SK-N-SH (cell line): ENCODE measurements around the gene PRPF6. TPM values are rescaled to one million over a fixed set of nuclear protein-coding genes. Genes with fewer than 3 reads are reported as not detected.

Experiments used
- CTCF ChIA-PET: fragments of 300-600, 350-600 bp; formaldehyde crosslinking; extraction: SDS; loops from one replicate; lab custom pipeline; 2021; lab: Yijun Ruan, JAX
- POLR2A ChIA-PET: fragments of 350-600 bp; sonication (Branson Sonifier 250); formaldehyde crosslinking; extraction: SDS; loops from one replicate; lab custom pipeline; 2020; ENCODE audit warnings: antibody characterized with exemption, inconsistent platforms; lab: Yijun Ruan, JAX
- DNase-seq: peaks from one replicate; pipeline ENCODE4 v3.0.0; 2012
- H2AFZ ChIP-seq: fragments of 200-600 bp; sonication (generic); 2 replicates; pipeline ENCODE4 v1.8.1; 2016; ENCODE audit warnings: antibody characterized with exemption, mild to moderate bottlenecking, low read depth
- H3F3A ChIP-seq: fragments of 200-600 bp; sonication (generic); replicated peaks from 2 replicates; pipeline ENCODE3; 2016; ENCODE audit warnings: antibody characterized with exemption, mild to moderate bottlenecking; ENCODE audit not compliant: insufficient read depth
- H3K27ac ChIP-seq, 2 experiments: fragments of 200-500 bp in 1 of 2; fragments of 200-600 bp in 1 of 2; sonication (Bioruptor generic) in 1 of 2; sonication (generic), shearing (Covaris generic) in 1 of 2; 2 replicates each; pipeline versions ENCODE4 v1.5.1 to v1.6.1; 2014 to 2016; ENCODE audit warnings: low read depth in 2 of 2, inconsistent platforms in 1 of 2, low read length in 1 of 2, mild to moderate bottlenecking in 1 of 2, mixed read lengths in 1 of 2
- H3K27me3 ChIP-seq: fragments of 200-600 bp; sonication (generic), shearing (Covaris generic); 2 replicates; pipeline ENCODE4 v1.6.1; 2016; ENCODE audit warnings: mixed run types; ENCODE audit not compliant: insufficient read depth
- H3K36me3 ChIP-seq, 2 experiments: fragments of 200-500 bp in 1 of 2; fragments of 200-600 bp in 1 of 2; sonication (Bioruptor generic) in 1 of 2; sonication (generic) in 1 of 2; replicated peaks in 1 of 2; 2 replicates each; pipeline versions ENCODE3 to v1.5.1; 2014 to 2016; ENCODE audit warnings: low read length in 1 of 2, mild to moderate bottlenecking in 1 of 2; ENCODE audit not compliant: insufficient read depth in 2 of 2, control insufficient read depth in 1 of 2
- H3K4me1 ChIP-seq, 2 experiments: fragments of 200-500 bp in 1 of 2; fragments of 200-600 bp in 1 of 2; sonication (Bioruptor generic) in 1 of 2; sonication (generic), shearing (Covaris generic) in 1 of 2; 2 replicates each; pipeline versions ENCODE4 v1.5.1 to v1.6.1; 2014 to 2016; ENCODE audit warnings: low read depth in 1 of 2, low read length in 1 of 2, mixed run types in 1 of 2; ENCODE audit not compliant: insufficient read depth in 2 of 2, control insufficient read depth in 1 of 2
- H3K4me2 ChIP-seq: fragments of 200-600 bp; sonication (generic), shearing (Covaris generic); 2 replicates; pipeline ENCODE4 v1.6.1; 2017; ENCODE audit warnings: mixed run types
- H3K4me3 ChIP-seq, 2 experiments: fragments of 200-500 bp in 1 of 2; fragments of 200-600 bp in 1 of 2; sonication (Bioruptor generic) in 1 of 2; sonication (generic), shearing (Covaris generic) in 1 of 2; 2 replicates each; pipeline versions ENCODE4 v1.5.1 to v1.8.1; 2014 to 2016; ENCODE audit warnings: low read depth in 2 of 2, inconsistent platforms in 1 of 2, low read length in 1 of 2, mild to moderate bottlenecking in 1 of 2, mixed read lengths in 1 of 2, moderate library complexity in 1 of 2
- H3K79me2 ChIP-seq: fragments of 200-600 bp; sonication (generic); 2 replicates; pipeline ENCODE4 v1.8.1; 2017; ENCODE audit warnings: mild to moderate bottlenecking; ENCODE audit not compliant: insufficient read depth
- H3K9ac ChIP-seq: fragments of 200-600 bp; sonication (generic); 2 replicates; pipeline ENCODE4 v1.6.1; 2017; ENCODE audit warnings: mixed run types
- H3K9me2 ChIP-seq: fragments of 200-600 bp; sonication (generic); 2 replicates; pipeline ENCODE4 v1.6.1; 2017; ENCODE audit warnings: mixed run types
- H3K9me3 ChIP-seq: fragments of 200-600 bp; sonication (generic); 2 replicates; pipeline ENCODE4 v1.6.1; 2017; ENCODE audit warnings: mixed run types, mild to moderate bottlenecking, moderate library complexity
- H4K20me1 ChIP-seq: fragments of 200-600 bp; sonication (generic); 2 replicates; pipeline ENCODE4 v1.6.1; 2017; ENCODE audit warnings: mild to moderate bottlenecking, mixed run types; ENCODE audit not compliant: insufficient read depth
- EP300 ChIP-seq, 2 experiments: IDR thresholded peaks; 2 replicates each; pipeline versions ENCODE4 v1.4.0 to v1.6.1; 2012; ENCODE audit warnings: borderline replicate concordance in 1 of 2, low read depth in 1 of 2, low read length in 1 of 2
- FOXJ3 ChIP-seq: sonication (generic); formaldehyde crosslinking; IDR thresholded peaks from 2 replicates; pipeline ENCODE4 v1.5.1; 2020; ENCODE audit warnings: mild to moderate bottlenecking, missing genetic modification reagents
- GATA2 ChIP-seq: sonication (generic); formaldehyde crosslinking; IDR thresholded peaks from 2 replicates; pipeline ENCODE4 v1.5.0; 2020; ENCODE audit warnings: mild to moderate bottlenecking, missing genetic modification reagents
- MXI1 ChIP-seq: IDR thresholded peaks from 2 replicates; pipeline ENCODE4 v1.6.1; 2012; ENCODE audit warnings: mild to moderate bottlenecking, low read depth, low read length, improper control_type of control experiment
- NRF1 ChIP-seq: IDR thresholded peaks from 2 replicates; pipeline ENCODE4 v1.6.1; 2012; ENCODE audit warnings: low read depth, mild to moderate bottlenecking, low read length
- POLR2AphosphoS5 ChIP-seq: IDR thresholded peaks from 2 replicates; pipeline ENCODE4 v1.6.1; 2012; ENCODE audit warnings: low read depth, low read length
- RAD21 ChIP-seq: IDR thresholded peaks from 2 replicates; pipeline ENCODE4 v1.6.1; 2012; ENCODE audit warnings: mild to moderate bottlenecking, low read length
- RFX5 ChIP-seq: IDR thresholded peaks from 2 replicates; pipeline ENCODE4 v1.6.1; 2012; ENCODE audit warnings: mild to moderate bottlenecking, improper control_type of control experiment, low read length
- YY1 ChIP-seq: IDR thresholded peaks from 2 replicates; pipeline ENCODE4 v1.4.0; 2012; ENCODE audit warnings: low read depth, mild to moderate bottlenecking
- WGBS: methylation state at CpG from one replicate; pipeline ENCODE4 v1.1.6; 2017; ENCODE audit warnings: low lambda C conversion rate; 5-methylcytosine and 5-hydroxymethylcytosine counted together
- polyA plus RNA-seq, 3 experiments: library from polyadenylated mRNA; depleted of rRNA; stranded (reverse); fragments of >200 nt; gene quantifications; 2 replicates each; pipeline ENCODE4 v1.2.3, GENCODE V29; 2012
- TF ChIP-seq, protein P1 (sequence below): IDR thresholded peaks from 2 replicates; pipeline ENCODE4 v1.4.0; 2012; ENCODE audit warnings: low read depth
- TF ChIP-seq, protein P2 (sequence below): fragments of 150-350 bp; IDR thresholded peaks from 2 replicates; pipeline ENCODE4 v1.6.1; 2016; ENCODE audit warnings: mild to moderate bottlenecking, low read depth, low read length

The PRPF6 gene
- polyA plus RNA-seq, 1 of the 3 experiments (the other 2 are of a cell fraction): 59.1 TPM

DNA sequence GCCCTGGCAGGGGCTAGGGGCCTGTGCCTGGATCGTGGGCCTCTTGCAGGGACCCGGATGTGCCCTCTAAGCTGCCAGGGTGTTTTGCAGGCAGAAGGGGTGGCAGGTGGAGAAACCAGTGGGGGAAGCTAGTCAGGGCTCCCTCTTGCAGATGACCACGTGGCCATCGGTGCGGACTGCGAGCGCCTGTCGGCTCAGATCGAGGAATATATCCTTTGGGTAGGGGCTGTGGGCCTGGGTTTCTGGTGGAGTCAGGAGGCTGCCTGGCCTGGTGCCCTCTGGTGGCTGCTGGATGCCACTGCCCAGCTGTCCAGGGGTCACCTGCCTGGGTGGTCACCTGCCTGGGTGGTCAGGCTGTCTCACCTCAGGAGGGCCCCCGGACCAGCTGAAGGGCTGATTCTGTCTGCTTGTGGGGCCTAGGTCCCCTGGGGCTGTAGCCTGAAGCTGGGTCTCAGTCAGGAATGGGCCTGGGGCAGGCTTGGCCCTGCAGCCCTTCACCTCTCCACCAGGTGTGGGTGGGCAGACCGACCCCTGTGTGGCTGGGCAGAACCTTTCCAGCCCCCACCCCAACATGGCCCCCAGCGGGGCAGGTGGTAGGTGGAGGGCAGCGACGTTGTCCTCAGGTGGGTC is 88.8 kb downstream of the PRPF6 start (continued):
- no peak for TF ChIP-seq POLR2AphosphoS5
- TF ChIP-seq, protein P1, sequence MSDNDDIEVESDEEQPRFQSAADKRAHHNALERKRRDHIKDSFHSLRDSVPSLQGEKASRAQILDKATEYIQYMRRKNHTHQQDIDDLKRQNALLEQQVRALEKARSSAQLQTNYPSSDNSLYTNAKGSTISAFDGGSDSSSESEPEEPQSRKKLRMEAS: no peak

DNA sequence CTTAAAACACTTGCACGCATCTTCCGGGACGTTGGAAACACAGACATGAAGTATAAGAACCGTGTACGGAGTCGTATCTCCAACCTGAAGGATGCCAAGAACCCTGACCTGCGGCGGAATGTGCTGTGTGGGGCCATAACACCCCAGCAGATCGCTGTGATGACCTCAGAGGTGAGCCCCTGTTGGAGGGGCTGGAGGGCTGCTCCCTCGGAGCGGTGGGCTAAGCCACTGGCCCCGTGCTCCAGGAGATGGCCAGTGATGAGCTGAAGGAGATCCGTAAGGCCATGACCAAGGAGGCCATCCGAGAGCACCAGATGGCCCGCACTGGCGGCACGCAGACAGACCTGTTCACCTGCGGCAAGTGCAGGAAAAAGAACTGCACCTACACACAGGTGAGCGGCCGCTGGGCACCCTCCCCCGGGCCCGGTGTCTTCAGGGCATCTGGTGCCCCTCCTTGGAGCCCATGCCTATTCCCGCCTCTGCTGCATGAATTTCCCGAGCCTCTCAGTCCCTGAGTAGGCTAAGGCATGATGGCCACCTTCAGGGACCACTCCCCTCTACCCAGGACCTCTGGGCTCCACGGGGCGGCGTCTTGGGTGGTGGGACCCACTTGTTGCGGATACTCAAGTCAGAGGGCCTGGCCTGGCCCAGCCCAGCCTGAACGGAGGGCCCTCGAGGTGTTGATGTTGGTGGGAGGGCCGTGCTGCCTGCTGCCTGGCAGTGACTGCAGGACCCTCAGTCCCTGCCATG is 89.5 kb downstream of the PRPF6 start:
- Histone ChIP-seq H3K36me3 (peaks cover 0 to 17% of the 10 kb centered on the region in 2 experiments), H3K27ac (no peak overlapping the region), H3K4me1 (peaks cover 0 to 4% of the 10 kb centered on the region in 2 experiments; a peak in 1 of 4 replicates), H4K20me1 (no peaks in the 10 kb centered on the region), H3K9ac (no peak overlapping the region), H3K9me2 (no peaks in the 10 kb centered on the region), H2AFZ (no peak overlapping the region), H3K27me3 (no peaks in the 10 kb centered on the region), H3K4me3 (no peak overlapping the region; a peak in 1 of 4 replicates), H3K79me2 (no peaks in the 10 kb centered on the region), H3K4me2 (no peak overlapping the region), H3K9me3 (no peaks in the 10 kb centered on the region), H3F3A (no peaks in the 10 kb centered on the region)
- TF ChIP-seq YY1 (no peak), MXI1 (no peak), RAD21 (no peak), GATA2 (no peak), EP300 (IDR thresholded peaks at IDR 0.05; ENCODE audit: borderline replicate concordance in 1 of 2, low read depth in 1 of 2, low read length in 1 of 2) (no peak), RFX5 (no peak), NRF1 (no peak), FOXJ3 (no peak)
- TF ChIP-seq, protein P2, sequence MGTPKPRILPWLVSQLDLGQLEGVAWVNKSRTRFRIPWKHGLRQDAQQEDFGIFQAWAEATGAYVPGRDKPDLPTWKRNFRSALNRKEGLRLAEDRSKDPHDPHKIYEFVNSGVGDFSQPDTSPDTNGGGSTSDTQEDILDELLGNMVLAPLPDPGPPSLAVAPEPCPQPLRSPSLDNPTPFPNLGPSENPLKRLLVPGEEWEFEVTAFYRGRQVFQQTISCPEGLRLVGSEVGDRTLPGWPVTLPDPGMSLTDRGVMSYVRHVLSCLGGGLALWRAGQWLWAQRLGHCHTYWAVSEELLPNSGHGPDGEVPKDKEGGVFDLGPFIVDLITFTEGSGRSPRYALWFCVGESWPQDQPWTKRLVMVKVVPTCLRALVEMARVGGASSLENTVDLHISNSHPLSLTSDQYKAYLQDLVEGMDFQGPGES: no peak
- TF ChIP-seq, protein P1: no peak
- no peak for DNase-seq
- POLR2A ChIA-PET: no interaction called here
- CTCF ChIA-PET: interaction anchor here (0.6 to 2.9 kb wide), 16 partner anchors 9 to 195 kb away, joined by 3 to 21 read pairs (median 5); partner anchors contain the start of genes DNAJC5, LKAAEAR1, OPRL1 and RGS19
- WGBS: 95% methylated on average over 15 of the region's 31 CpGs
